Measurements from ENCODE around the gene GBP7. TPM values are rescaled to one million over a fixed set of nuclear protein-coding genes. Genes with fewer than 3 reads are reported as not detected.
"Not testable (repeated sequence)": the region's sequence is repeated elsewhere in the genome, so short reads cannot be mapped to it uniquely, and the experiment has no call there.

The GBP7 gene
- polyA plus RNA-seq, 1 donor from 2014 or later, result not detected

DNA sequence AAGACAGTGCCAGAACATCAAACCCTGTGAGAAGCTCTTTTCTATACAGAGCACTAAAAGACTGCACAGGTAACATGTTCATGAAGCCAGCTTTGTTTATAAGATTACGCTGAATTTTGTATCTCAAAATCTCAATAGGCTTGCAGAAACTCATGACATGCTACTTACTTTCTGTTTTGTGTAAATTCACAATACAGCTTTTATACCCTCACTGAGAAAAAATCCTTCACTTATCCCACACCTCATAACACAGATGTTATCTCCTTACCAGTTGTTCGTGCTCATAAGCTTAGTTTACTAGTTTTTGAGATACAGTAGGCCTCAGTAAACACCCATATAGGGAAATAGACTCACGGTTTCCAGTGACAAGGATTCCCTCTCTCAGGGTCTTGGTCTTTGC lies 25.8 kb downstream of the GBP7 start:
- Mint-ChIP-seq H3K9me3 (no peaks in the 10 kb centered on the region), H3K4me3 (no peak overlapping the region), H3K4me1 (peaks cover 0 to 4% (median 1%) of the 10 kb centered on the region in 3 donors), H3K27me3 (peaks cover 7% of the 10 kb centered on the region), H3K27ac (no peak overlapping the region), H3K36me3 (peaks cover 3% of the 10 kb centered on the region)

DNA sequence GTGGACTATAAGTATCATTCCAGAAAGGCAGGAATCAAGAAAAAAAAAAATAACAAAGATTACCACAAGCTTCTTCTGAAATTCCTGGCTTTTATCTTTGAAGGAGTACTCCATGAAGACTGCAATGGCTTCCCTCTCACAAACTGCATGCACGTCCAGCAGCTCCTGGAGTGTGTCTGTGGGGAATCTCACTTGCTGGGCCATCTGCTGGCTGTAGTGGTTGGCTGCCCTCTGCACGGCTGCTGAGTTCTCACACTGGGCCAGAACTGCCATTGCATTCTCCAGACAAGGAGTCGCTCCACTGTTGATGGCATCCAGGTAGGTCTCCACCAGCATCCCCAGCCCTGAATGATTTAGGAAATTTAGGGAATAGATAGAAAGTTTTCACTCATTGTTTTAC lies 26.6 kb downstream of the GBP7 start:
- Mint-ChIP-seq H3K36me3 (peaks cover 3% of the 10 kb centered on the region), H3K27ac (no peak overlapping the region), H3K9me3 (no peaks in the 10 kb centered on the region), H3K4me3 (no peak overlapping the region), H3K27me3 (peaks cover 7% of the 10 kb centered on the region), H3K4me1 (peaks cover 0 to 4% (median 1%) of the 10 kb centered on the region in 3 donors)

DNA sequence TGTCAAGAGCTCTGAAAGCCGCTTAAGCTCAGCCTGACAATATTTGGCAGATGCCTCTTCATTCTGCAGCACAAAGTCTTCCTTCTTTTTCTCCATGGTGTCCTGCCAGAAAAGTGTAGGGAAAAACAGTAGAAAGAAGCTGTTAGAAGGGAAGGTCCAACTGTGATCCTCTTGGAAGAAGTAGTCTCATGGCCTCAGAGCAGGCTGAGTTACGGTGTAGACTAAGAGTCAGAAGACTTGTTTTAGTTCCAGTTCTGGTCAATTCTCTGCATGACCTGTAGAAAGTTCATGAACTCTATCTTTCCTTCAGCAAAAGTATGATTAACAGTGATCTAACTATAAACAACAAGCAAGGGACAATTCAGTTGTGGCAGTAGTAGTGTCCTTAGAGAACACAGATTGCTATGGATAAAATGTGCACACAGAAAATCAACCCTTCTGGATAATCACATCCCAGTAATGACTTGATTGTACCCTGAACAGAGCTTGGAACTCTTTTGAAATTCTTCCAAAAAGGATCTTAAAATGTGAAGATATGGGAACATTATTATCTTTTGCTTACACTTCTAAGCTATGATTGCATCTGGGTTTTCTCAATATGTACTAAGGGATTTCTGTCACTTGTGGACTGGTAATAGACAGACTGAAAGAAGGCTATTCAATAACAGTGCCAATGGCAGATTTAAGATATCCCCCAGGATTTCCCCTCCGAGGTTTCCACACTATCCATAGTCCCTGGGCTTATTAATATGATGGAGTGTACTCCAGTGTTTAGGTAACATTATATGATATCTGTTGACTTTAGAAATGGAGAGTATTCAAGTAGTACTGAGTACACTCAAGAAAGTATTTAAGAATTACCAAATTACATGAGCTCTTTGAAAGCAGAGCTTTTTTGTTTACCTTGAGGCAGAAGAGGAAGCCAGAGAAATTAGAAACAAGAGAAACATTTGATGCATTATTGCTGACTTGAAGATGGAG lies 27.8 kb downstream of the GBP7 start:
- H3K9me3 Mint-ChIP-seq, result no peaks in the 10 kb centered on the region
- peaks cover 3% of the 10 kb centered on the region for H3K36me3 Mint-ChIP-seq
- H3K27ac Mint-ChIP-seq, result no peak overlapping the region
- peaks cover 0 to 4% (median 1%) of the 10 kb centered on the region in 3 donors for H3K4me1 Mint-ChIP-seq
- H3K4me3 Mint-ChIP-seq, result no peak overlapping the region
- peaks cover 7% of the 10 kb centered on the region for H3K27me3 Mint-ChIP-seq

DNA sequence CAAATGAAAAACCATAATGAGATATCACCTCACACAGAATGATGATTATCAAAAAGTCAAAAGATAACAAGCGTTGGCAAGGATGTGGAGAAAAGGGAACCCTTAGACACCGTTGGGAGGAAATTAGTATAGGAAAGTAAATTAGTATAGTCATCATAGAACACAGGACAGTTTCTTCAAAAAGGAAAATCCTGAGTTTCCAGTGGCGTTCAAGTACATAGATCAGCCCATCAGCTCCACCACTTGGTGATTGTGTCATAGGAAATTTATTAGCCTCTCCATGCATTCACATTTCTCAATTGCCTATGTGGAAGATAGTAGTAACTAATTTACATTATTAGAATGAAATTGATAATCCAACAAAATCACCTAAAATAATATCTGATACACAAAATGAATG lies 29.1 kb downstream of the GBP7 start:
- no peak overlapping the region for H3K27ac Mint-ChIP-seq
- H3K4me3 Mint-ChIP-seq, result no peak overlapping the region
- peaks cover 3% of the 10 kb centered on the region for H3K36me3 Mint-ChIP-seq
- H3K9me3 Mint-ChIP-seq, result no peaks in the 10 kb centered on the region
- H3K27me3 Mint-ChIP-seq, result peaks cover 7% of the 10 kb centered on the region
- peaks cover 0 to 4% (median 1%) of the 10 kb centered on the region in 3 donors for H3K4me1 Mint-ChIP-seq

- no peaks in the 10 kb centered on the region for H3K9me3 Mint-ChIP-seq
- H3K4me1 Mint-ChIP-seq, result peaks cover 0 to 4% (median 0%) of the 10 kb centered on the region in 3 donors
- H3K36me3 Mint-ChIP-seq, result peaks cover 3% of the 10 kb centered on the region
- H3K4me3 Mint-ChIP-seq, result no peak overlapping the region
- H3K27ac Mint-ChIP-seq, result no peak overlapping the region
- peaks cover 5% of the 10 kb centered on the region for H3K27me3 Mint-ChIP-seq
Measured at GRCh38 chr1:89143484-89143883, 32.3 kb downstream of the GBP7 start.

- Mint-ChIP-seq H3K4me1 (peaks cover 0 to 4% (median 0%) of the 10 kb centered on the region in 3 donors), H3K4me3 (no peak overlapping the region), H3K36me3 (no peaks in the 10 kb centered on the region), H3K27me3 (peaks cover 3% of the 10 kb centered on the region), H3K9me3 (peaks cover 0 to 10% (median 0%) of the 10 kb centered on the region in 3 donors), H3K27ac (no peak overlapping the region)
Measured at GRCh38 chr1:89142160-89142559, 33.6 kb downstream of the GBP7 start.

- Mint-ChIP-seq H3K4me1 (peaks cover 9 to 13% (median 9%) of the 10 kb centered on the region in 3 donors), H3K27ac (peak overlapping the region in 1 of 3 donors; percentile 29), H3K9me3 (peaks cover 0 to 10% (median 0%) of the 10 kb centered on the region in 3 donors), H3K36me3 (peaks cover 2% of the 10 kb centered on the region), H3K4me3 (no peak overlapping the region), H3K27me3 (peaks cover 3% of the 10 kb centered on the region)
Measured at GRCh38 chr1:89133747-89134146, 42.1 kb downstream of the GBP7 start.

DNA sequence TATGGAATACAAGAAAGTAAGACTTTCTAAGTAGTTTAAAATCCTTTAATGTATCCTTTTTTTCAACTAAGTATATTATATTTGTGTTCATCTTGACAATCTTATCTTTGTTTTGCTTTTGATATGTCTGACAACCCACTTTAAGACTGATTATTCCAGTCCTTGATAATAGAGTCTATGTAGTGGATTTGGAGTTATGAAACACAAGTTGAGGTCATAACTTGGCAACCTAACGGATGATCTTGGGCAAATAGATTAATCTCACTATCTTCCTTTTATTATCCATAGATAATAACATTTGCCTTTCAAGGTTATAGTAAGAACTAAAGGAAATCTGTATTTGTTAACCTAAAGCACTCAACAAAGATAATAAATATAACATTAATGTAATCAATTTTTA lies 45.1 kb downstream of the GBP7 start:
- Mint-ChIP-seq H3K4me1 (peaks cover 23 to 27% (median 26%) of the 10 kb centered on the region in 3 donors), H3K27ac (no peak overlapping the region), H3K36me3 (peaks cover 5% of the 10 kb centered on the region), H3K9me3 (no peaks in the 10 kb centered on the region), H3K27me3 (peaks cover 3% of the 10 kb centered on the region), H3K4me3 (no peak overlapping the region)

DNA sequence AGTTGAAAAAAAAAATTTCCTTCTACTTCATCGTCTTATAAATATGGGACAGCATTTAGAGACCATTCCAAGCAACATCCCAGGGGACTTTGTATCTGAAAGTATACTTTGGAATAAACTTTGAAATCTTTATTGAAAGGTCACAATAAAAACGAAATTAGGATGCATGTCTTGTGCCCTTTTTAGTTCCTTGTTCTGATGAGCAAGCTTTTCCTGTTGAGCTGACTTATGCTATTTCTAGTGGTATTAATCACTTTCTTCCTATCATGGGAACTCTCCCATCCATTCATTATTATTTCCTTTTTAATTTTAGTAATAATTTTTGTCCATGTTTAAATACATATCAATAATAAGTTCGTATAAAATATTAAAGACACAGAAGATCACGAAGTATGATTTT lies 45.9 kb downstream of the GBP7 start:
- Mint-ChIP-seq H3K4me1 (peaks cover 28 to 31% (median 30%) of the 10 kb centered on the region in 3 donors), H3K36me3 (peaks cover 5% of the 10 kb centered on the region), H3K4me3 (peak overlapping the region in 1 of 4 donors; percentile 66), H3K27me3 (peaks cover 3% of the 10 kb centered on the region), H3K27ac (peak overlapping the region in 1 of 3 donors; percentile 16), H3K9me3 (no peaks in the 10 kb centered on the region)

GRCh38 chr1:89128003-89128458 lies 47.8 kb downstream of the GBP7 start:
- not testable (repeated sequence) for H3K27me3 Mint-ChIP-seq, H3K9me3 Mint-ChIP-seq, H3K36me3 Mint-ChIP-seq, H3K27ac Mint-ChIP-seq
- H3K4me1 Mint-ChIP-seq, result peaks cover 33 to 44% (median 42%) of the 10 kb centered on the region in 3 donors
- peak overlapping the region in 1 of 4 donors; percentile 71 for H3K4me3 Mint-ChIP-seq

- H3K27ac Mint-ChIP-seq, result peak overlapping the region; percentile 72 to 90 (median 73)
- not testable (repeated sequence) for H3K9me3 Mint-ChIP-seq, H3K36me3 Mint-ChIP-seq, H3K27me3 Mint-ChIP-seq
- H3K4me1 Mint-ChIP-seq, result peaks cover 33 to 49% (median 44%) of the 10 kb centered on the region in 3 donors
- peak overlapping the region; percentile 77 to 94 (median 86) for H3K4me3 Mint-ChIP-seq
Measured at GRCh38 chr1:89126602-89127565, 48.9 kb downstream of the GBP7 start.

GRCh38 chr1:89125913-89126580 lies 49.8 kb downstream of the GBP7 start, which contains the start of gene GBP2:
Gene GBP2 (minus strand): TSS chr1:89126114. CDS start chr1:89121966, 4,148 bp downstream.
- H3K4me1 Mint-ChIP-seq, result peaks cover 33 to 49% (median 44%) of the 10 kb centered on the region in 3 donors

DNA sequence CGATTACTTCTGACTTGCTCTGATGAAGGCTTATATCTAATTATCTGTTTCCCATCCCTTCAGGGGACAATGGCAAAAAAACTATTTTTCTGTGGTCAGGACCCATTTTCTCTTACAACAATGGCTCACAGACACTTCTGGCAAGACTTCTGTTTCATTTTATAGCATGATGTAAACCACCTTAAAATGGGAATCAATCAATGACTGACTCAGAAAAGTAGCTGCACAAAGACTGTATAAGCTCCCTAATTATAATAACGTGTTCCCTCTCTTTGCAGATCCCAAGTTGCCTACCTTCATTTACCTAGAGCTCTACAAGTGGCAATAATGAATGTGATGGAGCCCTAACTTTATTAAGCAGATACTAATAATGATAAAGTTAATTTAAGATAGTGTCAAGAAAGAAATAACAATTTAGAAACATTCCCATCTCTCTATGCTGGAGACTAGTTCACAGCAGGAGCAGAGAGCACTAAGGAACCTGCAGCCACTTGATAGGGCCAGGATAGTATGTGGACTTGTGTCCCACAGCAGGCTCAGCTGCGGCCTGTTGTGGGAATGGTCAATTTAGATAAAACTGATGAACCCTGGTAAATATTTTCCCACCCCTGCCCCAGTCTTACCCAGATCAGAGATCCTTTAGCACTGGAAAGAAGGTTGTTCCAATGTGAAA lies 50.4 kb downstream of the GBP7 start:
- H3K9me3 Mint-ChIP-seq, result no peaks in the 10 kb centered on the region
- no peaks in the 10 kb centered on the region for H3K27me3 Mint-ChIP-seq
- H3K4me3 Mint-ChIP-seq, result peak overlapping the region; percentile 82 to 95 (median 92)
- H3K4me1 Mint-ChIP-seq, result peaks cover 33 to 48% (median 44%) of the 10 kb centered on the region in 3 donors
- H3K36me3 Mint-ChIP-seq, result peaks cover 3% of the 10 kb centered on the region
- peak overlapping the region in 2 of 3 donors; percentile 29 to 95 for H3K27ac Mint-ChIP-seq

More at GRCh38 chr1:89125913-89126580, 49.8 kb downstream of the GBP7 start, which contains the start of gene GBP2:
- Mint-ChIP-seq H3K9me3 (no peaks in the 10 kb centered on the region), H3K27ac (peak within 1 kb of the TSS; percentile 73 to 95 (median 90)), H3K27me3 (no peaks in the 10 kb centered on the region), H3K4me3 (peak within 1 kb of the TSS; percentile 82 to 95 (median 92)), H3K36me3 (peaks cover 3% of the 10 kb centered on the region)

Data from IgD-negative memory B cell (primary cell).